GM19463 (cell line): ENCODE measurements around the gene ANKRD23.
"Not testable (repeated sequence)": the region's sequence is repeated elsewhere in the genome, so short reads cannot be mapped to it uniquely, and the experiment has no call there.

Experiments used
- ATAC-seq: cut with Tn5 transposase; IDR thresholded peaks from one replicate; pipeline ENCODE4 v1.9.1; 2021; ENCODE audit warnings: mild to moderate bottlenecking, moderate library complexity; ENCODE audit not compliant: unreplicated experiment

ANKRD23 gene

DNA sequence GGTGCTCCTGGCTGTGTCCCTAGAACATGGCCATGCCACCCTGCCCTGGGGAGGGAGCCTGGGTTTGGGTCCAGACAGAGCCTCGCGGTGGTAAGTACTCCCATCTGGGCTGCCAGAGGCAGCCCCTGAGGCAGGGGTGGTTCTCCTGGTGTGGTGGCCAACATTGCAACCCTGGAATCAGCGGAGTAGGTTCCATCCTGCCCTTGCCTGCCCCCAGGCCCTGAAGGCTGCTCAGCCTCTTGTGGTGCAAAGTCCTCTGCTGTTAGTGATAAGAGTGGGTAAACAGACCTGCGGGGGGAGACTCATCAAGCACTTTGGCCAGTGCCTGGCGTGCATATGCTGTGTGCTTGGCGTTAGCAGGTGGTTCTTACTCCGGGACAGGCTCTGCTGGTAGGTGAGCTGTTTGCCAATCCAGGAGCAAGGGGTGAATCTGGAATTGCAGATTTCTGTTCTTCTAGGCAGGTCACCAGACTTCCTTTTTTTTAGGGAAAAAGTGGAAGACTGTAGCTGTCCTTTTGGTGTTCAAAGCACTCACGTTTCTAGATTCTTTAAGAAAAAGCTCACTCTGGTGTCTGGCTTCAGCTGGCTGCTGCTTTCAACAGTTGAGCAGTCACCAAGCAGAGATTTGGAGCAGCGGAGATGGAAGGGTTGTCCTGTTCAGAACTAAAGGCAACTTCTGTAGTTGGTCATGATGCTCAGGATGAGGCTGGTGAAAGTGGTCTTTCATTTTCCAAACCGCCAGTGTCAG is 24.5 kb downstream of the ANKRD23 start:
- no peak for ATAC-seq

DNA sequence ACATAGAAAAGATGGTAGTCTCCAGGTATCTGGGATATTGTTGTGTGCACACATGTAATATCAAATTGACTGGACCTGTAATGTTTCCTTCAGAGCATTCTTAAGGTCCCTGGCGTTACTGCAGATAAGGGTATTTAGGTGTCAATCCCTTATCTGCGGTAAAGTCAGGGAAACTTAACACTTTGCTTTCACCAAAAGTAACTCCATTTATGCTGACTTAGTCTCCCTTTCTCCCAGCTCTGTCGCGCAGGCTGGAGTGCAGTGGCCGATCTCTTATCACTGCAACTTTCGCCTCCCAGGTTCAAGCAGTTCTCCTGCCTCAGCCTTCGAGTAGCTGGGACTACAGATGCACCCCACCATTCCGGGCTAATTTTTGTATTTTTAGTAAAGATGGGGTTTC is 25.9 kb downstream of the ANKRD23 start:
- ATAC-seq = no peak

DNA sequence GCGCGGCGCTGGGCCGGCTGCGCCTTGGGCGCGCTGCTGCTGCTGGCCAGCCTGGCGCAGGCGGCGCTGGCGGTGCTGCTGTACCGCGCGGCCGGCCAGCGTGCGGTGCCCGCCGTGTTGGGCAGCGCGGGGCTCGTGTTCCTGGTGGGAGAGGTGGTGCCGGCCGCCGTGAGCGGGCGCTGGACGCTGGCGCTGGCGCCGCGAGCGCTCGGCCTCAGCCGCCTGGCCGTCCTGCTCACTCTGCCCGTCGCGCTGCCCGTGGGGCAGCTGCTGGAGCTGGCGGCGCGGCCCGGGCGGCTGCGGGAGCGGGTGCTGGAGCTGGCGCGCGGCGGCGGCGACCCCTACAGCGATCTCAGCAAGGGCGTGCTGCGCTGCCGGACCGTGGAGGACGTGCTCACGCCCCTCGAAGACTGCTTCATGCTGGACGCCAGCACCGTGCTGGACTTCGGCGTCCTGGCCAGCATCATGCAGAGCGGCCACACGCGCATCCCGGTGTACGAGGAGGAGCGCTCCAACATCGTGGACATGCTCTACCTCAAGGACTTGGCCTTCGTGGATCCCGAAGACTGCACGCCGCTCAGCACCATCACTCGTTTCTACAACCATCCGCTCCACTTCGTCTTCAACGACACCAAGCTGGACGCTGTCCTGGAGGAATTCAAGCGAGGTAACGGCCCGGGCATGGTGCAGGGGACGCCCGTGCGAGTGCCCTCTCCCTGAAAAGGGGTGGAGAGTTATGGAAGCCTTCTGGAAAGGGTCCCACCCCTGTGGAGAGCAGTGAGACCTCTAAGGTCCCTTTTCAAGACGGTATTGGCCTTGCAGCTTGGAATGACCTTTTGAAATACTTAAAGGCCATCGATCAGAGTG is 26.8 kb downstream of the ANKRD23 start:
- no peak for ATAC-seq

DNA sequence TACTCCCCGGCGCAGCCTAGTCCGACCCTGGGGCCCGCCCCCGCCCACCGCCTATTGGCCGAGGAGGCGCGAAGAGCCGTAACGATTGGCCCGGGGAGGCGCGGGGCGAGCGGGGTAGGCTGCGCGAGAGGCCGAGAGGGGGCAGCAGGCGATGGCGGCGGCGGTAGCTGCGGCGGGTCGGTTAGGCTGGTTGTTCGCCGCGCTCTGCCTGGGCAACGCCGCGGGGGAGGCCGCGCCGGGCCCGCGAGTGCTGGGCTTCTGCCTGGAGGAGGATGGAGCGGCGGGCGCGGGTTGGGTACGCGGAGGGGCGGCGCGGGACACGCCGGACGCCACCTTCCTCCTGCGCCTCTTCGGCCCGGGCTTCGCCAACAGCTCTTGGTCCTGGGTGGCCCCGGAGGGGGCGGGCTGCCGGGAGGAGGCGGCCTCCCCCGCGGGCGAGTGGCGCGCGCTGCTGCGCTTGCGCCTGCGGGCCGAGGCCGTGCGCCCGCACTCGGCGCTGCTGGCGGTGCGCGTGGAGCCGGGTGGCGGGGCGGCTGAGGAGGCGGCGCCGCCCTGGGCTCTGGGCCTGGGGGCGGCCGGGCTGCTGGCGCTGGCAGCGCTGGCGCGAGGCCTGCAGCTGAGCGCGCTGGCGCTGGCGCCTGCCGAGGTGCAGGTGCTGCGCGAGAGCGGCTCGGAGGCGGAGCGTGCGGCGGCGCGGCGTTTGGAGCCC is 27.5 kb downstream of the ANKRD23 start, which contains the start of gene CNNM3:
TSS of gene CNNM3 (plus strand) at position 142 of the 709 bp plus-strand sequence. CDS start at position 152, 10 bp downstream.
- ATAC-seq = peak; percentile 88

DNA sequence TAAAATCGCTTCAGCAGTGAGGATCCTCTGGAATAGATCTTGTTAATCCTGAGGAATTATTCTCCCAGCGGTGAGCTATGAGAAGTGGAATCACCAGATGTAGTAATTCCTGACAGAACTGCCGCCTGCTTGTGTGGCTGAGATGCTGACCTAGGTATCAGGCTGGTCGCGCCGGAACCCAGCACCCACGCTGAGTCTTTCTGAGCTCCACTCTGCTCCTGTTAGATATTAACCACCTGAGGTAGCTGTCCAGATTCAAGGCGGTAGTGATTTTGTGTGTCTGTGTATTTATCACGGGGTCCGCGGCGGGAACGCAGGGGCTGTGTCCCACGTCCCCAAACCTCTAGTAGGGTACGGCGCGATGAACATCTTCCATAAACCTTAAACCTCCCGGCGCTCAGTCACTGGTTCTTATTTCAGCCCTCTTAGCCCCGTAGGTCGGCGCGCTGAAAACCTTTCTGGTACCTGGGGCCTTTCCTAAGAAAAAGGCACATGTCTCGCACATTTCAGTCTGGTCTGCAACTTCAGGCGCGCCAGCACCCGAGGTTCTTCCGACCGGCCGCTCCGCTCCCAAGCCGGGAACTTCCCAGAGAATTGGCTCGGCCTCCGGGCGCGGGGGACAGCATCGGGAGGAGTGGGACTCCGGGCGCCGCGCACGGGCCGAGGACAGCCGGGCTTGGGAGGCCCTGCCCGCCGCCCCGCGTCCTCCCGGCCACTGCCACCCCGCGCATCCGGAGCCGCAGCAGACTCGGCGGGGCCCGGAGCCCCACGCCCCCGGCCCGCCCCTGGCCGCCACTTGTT is 28.3 kb downstream of the ANKRD23 start:
- no peak for ATAC-seq

DNA sequence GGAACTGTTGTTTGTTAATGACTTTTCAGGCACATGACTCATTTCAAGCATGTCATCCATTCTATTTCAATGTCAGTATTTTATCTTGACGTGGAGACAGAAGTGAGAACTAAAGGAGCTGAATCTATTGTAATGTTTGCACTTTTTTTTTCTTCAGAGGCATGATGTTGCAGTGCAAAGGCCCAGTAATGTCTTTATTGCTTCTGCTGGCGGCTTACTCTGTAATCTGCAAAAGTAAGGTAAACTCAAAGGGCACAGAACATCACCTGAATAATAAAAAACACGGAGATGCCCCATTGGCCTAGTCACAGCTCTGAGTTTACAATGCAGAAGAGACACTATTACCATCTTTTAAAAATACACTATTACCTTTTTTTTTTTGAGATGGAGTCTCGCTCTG is 30.2 kb downstream of the ANKRD23 start:
- no peak for ATAC-seq

DNA sequence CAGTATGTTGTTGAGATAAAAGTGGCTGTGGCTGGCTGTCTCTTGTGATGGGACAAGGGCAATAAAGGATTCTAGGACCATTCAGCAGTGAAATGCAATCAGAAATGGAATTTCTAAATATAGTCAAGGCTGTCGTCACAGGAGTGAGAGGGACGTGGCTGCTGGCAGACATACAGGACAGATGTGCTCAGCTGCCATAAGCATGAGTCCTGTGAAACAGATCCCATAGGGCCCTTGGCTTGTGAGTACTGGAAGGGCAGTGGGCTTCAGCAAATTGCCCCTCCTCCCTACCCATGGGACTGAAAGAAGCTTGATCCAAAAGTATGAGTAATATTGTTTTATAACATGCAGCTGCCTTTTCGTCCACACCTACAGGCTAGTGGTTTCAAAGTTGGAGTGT is 31.9 kb downstream of the ANKRD23 start:
- ATAC-seq = no peak

DNA sequence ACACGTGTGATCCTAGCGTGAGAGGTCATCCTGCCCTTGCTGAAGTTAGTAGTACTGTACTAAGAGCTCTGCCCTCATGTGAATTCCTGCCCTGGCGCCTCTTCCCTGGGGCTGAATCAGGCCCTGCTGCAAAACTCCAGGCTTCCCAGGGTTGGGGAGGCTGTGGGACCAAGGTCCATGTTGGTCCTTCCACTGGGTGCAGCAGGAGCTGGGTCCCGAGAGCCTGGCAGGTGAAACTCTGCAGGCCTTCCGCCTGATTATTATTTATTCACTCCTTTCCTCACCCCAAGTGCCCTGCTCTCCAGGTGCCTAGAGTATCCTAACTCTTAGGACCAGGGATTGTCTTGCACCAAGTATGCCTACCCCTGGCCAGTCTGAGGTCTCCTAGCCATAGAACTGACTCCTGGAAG is 33.0 kb downstream of the ANKRD23 start:
- ATAC-seq = no peak

DNA sequence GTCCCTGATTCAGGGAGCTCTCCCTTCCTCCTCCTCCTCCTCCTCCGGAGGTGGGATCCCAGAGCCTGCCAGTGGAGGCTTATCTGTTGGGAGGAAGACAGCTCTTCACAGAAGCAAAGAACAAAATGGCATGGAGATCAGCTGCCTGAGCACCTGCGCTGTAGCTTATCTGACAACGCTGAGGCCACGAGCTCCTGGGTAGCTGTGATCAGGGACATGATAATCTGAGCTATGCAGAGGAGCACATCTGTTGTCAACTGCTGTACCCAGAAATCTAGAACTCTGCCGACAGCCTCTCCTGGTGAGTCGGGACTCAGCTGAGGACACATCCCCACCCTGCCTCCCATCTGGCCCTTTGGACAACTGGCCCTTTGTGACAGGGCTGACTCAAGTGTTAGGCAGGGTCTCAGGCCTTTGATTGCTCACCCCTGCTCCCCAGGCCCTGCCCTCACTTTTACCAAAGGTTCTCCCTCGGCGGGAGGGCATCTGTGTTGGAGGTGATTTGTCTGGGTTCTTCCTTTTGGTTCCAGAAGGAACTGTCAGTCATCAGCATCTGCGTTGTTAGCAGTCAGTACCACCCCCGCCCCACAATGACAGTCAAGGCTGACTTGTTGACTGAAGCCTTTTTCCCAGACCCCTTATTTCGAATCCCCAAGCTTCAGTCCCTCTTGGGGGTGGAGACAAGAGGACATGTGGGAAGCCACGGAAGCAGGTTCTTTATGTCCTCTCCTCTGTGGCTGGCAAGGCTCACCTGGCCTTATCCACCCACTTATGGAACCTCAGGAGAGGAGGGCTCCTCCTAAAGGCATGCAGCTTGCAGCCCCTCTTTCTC is 33.7 kb downstream of the ANKRD23 start:
- ATAC-seq = no peak

DNA sequence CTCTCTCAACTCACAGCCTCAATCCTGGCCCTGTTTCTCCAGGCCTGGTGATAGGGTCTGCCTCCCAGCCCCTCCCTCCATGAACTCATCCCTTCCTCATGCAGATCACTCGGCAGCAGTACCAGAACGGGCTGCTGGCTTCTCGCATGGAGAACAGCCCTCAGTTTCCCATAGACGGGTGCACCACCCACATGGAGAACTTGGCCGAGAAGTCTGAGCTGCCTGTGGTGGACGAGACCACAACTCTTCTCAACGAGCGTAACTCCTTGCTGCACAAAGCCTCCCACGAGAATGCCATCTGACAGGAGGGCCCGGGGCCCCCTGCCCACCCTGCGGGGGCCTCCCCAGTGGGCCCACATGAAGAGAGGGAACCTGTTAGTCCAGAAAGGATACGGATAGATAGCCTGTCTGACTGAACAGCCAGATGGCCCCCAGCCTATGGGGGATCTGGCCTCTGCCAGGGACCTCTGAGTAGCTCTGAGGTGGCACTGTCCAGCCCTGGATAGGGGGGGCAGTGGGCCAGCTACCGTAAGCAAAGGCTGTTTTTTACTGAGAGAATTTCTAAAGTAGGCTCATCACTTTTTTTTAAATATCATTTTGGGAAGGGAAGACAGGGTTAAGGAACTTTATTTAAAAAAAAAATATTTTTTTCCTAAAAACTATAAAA is 34.5 kb downstream of the ANKRD23 start:
- no peak for ATAC-seq

DNA sequence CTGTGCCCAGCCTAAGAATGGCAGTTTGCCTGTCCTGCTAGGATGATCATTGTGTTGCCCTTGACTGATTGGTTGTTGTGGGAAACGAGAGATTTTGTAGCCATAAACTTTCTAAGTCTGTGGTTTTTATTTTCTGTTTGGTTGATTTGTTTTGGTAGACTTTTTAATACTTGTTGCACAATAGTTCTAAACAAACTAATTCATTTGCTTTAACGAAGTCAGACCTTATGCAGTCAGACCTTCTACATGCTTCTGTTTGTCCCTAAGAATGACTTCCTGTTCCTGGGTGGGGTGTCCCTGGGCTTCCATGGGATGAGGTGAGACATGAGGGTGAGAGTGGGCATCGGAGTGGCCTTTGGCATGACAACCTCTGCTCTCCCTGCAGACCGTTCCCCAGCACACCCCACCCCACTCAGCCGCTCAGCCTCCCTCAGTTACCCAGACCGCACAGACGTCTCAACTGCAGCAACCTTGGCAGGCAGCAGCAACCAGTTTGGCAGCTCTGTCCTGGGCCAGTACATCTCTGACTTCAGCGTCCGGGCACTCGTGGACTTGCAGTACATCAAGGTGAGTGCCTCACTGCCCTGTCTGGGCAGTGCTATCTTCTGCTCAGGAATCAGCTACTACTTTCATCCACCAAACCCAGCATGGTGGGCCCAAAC is 35.5 kb downstream of the ANKRD23 start:
- no peak for ATAC-seq

DNA sequence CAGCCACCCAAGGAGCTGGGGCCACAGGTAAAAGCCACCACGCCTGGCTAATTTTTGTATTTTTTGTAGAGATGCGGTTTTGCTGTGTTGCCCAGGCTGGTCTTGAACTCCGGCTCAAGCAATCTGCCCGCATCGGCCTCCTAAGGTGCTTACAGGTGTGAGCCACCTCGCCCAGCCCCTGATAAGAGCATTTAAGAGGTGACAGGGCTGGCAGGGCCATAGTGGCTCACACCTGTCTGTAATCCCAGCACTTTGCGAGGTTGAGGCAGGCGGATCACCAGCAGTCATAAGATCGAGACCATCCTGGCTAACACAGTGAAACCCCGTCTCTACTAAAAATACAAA is 36.7 kb downstream of the ANKRD23 start:
- ATAC-seq = peak; percentile 5

DNA sequence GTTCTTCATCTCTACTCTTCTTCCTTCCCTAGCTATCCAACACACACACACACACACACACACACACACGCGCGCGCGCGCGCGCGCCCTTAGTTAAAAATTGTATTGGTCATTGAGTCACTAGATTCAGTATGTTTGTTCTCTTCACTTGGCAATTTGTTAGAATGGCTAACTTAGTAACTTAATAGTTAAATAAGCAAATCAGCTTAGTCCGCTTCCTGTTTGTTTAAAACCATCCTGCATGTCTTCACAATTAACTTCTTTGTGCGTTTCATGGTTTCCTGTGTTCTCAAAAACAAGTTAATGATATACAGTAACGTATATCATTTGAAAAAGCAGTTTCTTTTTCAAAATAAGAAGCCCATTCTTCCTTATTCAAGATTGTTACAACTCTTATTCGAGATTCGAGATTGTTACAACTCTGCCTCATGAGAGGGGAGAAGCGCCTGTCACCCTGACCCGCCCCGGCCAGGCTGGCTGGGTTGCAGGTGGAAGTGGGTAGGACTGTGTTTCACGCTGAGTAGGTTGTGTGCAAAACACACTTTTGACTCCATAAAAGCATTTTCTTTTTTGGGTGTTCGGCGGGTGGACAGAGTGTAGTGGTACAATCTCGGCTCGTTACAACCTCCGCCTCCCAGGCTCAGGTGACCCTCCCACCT is 37.2 kb downstream of the ANKRD23 start:
- peak; percentile 69 for ATAC-seq

DNA sequence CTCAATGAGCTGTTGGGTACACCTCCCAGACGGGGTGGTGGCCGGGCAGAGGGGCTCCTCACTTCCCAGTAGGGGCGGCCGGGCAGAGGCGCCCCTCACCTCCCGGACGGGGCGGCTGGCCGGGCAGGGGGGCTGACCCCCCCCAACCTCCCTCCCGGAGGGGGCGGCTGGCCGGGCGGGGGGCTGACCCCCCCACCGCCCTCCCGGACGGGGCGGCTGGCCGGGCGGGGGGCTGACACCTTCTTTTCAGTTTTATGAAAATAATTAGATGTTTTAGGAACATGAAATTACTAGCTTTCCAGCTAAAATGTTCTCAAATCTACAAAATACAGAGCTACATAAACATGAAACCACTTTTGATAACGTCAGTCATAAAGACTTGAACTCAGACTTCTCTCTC is 37.9 kb downstream of the ANKRD23 start:
- not testable (repeated sequence) for ATAC-seq

DNA sequence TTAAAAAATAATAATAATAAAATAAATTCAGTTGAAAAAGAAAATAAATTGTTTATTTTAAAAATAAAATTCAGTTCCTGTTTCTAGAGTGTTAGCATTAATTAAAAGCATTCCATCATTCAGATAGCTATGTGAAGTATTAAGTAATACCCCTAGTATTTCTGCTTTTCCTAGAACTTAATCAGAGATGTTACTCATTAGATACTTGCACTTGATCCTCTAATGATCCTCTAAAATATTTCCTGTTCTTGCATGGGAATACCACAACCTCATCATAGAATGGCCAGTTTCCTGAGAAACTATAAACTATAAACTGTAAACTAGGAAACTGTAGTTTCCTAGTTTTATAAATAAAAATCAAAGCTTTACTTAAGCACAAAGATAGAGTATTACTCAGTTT is 38.8 kb downstream of the ANKRD23 start:
- no peak for ATAC-seq

DNA sequence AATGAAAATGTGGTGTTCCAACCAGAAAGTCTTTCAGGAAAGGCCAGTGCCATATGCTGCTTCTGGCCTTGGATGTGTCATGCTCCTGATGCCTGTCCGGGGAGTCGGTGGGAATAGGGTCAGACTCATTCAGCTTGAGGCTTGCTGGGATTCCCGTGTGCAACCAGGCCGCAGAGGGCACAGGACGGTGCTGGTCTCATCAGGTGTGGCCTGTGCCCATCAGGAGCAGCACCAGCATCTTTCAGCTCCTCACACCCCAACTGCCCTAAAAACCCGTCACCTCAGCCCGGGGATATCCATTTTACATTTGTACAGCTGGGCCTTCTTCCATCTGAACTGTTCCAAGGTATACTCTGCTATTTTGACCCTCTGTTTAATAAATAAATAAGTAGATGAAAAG is 41.1 kb downstream of the ANKRD23 start:
- no peak for ATAC-seq

DNA sequence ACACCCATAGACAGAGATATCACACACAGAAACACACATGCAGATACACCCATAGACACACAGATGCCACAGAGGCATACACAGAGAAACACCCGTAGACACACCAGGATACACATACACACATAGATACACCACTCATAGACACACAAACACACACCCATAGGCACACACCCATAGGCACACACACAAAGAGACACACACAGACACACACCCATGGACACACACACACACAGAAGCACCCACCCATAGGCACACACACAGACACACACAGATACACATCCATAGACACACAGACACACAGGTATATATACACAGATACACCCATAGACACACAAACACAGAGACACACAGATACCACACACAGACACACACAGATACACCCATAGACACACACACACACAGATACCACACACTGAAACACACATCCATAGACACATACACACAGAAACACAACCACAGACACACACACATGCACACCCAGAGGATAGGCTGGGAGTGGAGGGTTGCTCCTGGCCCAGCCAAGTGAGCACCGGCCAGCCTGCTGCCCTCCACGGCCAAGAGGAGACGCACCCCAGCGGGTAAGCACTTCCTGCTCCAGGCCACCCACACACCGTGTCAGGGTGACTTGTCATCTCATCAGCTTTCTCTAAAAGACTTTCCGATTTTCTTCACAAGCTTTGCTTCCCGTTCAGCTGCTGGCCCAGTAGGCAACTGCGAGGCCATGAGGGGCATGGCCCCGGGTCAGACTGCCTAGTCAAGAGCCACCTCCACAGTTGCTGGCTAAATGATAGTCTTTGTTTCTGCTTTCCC is 41.8 kb downstream of the ANKRD23 start:
- ATAC-seq = peak; percentile 36
